SK-N-SH treated with all-trans-retinoic acid at 6 μM for 48 hours (cell line): ENCODE measurements around the gene MIPEP.

ENCODE experiments used
- ATAC-seq: fragments of 200-7000 bp; cut with Tn5 transposase; 3 replicates; pipeline ENCODE4 v1.9.1; 2020; ENCODE audit warnings: mild to moderate bottlenecking, moderate library complexity
- ARNTL ChIP-seq: fragments of 450-650 bp; formaldehyde crosslinking; IDR thresholded peaks from 2 replicates; pipeline ENCODE4 v1.5.0; 2020; ENCODE audit warnings: low read depth, mild to moderate bottlenecking, moderate library complexity, borderline replicate concordance
- BACH2 ChIP-seq: fragments of 250-450 bp; sonication (Bioruptor Pico); IDR thresholded peaks from 2 replicates; pipeline ENCODE4 v1.9.0; 2021; ENCODE audit warnings: mild to moderate bottlenecking, borderline replicate concordance
- CSDC2 ChIP-seq: fragments of 250-450 bp; sonication (Bioruptor Pico); IDR thresholded peaks from 2 replicates; pipeline ENCODE4 v1.5.0; 2020; ENCODE audit warnings: mild to moderate bottlenecking, moderate library complexity
- CSRNP3 ChIP-seq: fragments of 250-450 bp; sonication (Bioruptor Pico); IDR thresholded peaks from 2 replicates; pipeline ENCODE4 v1.5.1; 2021; ENCODE audit warnings: mild to moderate bottlenecking, moderate library complexity
- ESRRG ChIP-seq: fragments of 250-450 bp; sonication (Bioruptor Pico); IDR thresholded peaks from 2 replicates; pipeline ENCODE4 v1.6.1; 2021; ENCODE audit warnings: mild to moderate bottlenecking
- GLIS3 ChIP-seq: fragments of 250-450 bp; sonication (Bioruptor Pico); IDR thresholded peaks from 2 replicates; pipeline ENCODE4 v1.5.0; 2020; ENCODE audit warnings: mild to moderate bottlenecking, moderate library complexity
- ISL1 ChIP-seq: fragments of 250-450 bp; sonication (Bioruptor Pico); IDR thresholded peaks from 2 replicates; pipeline ENCODE4 v2.1.2; 2022; ENCODE audit warnings: mild to moderate bottlenecking, moderate library complexity
- OSR1 ChIP-seq: fragments of 250-450 bp; sonication (Bioruptor Pico); IDR thresholded peaks from 2 replicates; pipeline ENCODE4 v1.8.0; 2022; ENCODE audit warnings: moderate library complexity, mild to moderate bottlenecking, inconsistent platforms
- PATZ1 ChIP-seq: fragments of 250-450 bp; sonication (Bioruptor Pico); IDR thresholded peaks from 2 replicates; pipeline ENCODE4 v1.8.0; 2020; ENCODE audit warnings: mild to moderate bottlenecking, moderate library complexity, borderline replicate concordance
- POU6F1 ChIP-seq: fragments of 250-450 bp; sonication (Bioruptor Pico); IDR thresholded peaks from 2 replicates; pipeline ENCODE4 v1.8.0; 2021; ENCODE audit warnings: low read depth, mild to moderate bottlenecking, moderate library complexity, borderline replicate concordance
- PPARA ChIP-seq: fragments of 250-450 bp; sonication (Bioruptor Pico); IDR thresholded peaks from 2 replicates; pipeline ENCODE4 v1.5.0; 2020; ENCODE audit warnings: mild to moderate bottlenecking, borderline replicate concordance
- RARB ChIP-seq: fragments of 250-450 bp; sonication (Bioruptor Pico); IDR thresholded peaks from 2 replicates; pipeline ENCODE4 v1.8.0; 2021; ENCODE audit warnings: mild to moderate bottlenecking, moderate library complexity
- SNAI2 ChIP-seq: fragments of 250-450 bp; sonication (Bioruptor Pico); IDR thresholded peaks from 2 replicates; pipeline ENCODE4 v1.5.0; 2020; ENCODE audit warnings: mild to moderate bottlenecking, moderate library complexity
- TCF4 ChIP-seq: fragments of 250-450 bp; sonication (Bioruptor Pico); IDR thresholded peaks from 2 replicates; pipeline ENCODE4 v1.8.0; 2021; ENCODE audit warnings: mild to moderate bottlenecking, moderate library complexity, borderline replicate concordance
- TOX ChIP-seq: fragments of 250-450 bp; sonication (Bioruptor Pico); IDR thresholded peaks from 2 replicates; pipeline ENCODE4 v1.8.0; 2021; ENCODE audit warnings: mild to moderate bottlenecking, moderate library complexity, borderline replicate concordance
- ZC3H10 ChIP-seq: fragments of 250-450 bp; sonication (Bioruptor Pico); IDR thresholded peaks from 2 replicates; pipeline ENCODE4 v1.5.1; 2021; ENCODE audit warnings: mild to moderate bottlenecking, moderate library complexity
- ZFP3 ChIP-seq: fragments of 250-450 bp; sonication (Bioruptor Pico); IDR thresholded peaks from 2 replicates; pipeline ENCODE4 v1.5.0; 2020; ENCODE audit warnings: mild to moderate bottlenecking, moderate library complexity
- ZFP30 ChIP-seq: fragments of 450-650 bp; formaldehyde crosslinking; IDR thresholded peaks from 2 replicates; pipeline ENCODE4 v1.5.0; 2022; ENCODE audit warnings: mild to moderate bottlenecking, moderate library complexity
- ZNF565 ChIP-seq: fragments of 450-650 bp; formaldehyde crosslinking; conservative IDR thresholded peaks from 2 replicates; pipeline ENCODE4 v1.5.0; 2020; ENCODE audit warnings: low read depth, mild to moderate bottlenecking, moderate library complexity
- ZNF70 ChIP-seq: fragments of 450-650 bp; formaldehyde crosslinking; IDR thresholded peaks from 2 replicates; pipeline ENCODE4 v1.5.0; 2020; ENCODE audit warnings: mild to moderate bottlenecking, moderate library complexity
- TF ChIP-seq, protein P1 (sequence below): fragments of 250-450 bp; sonication (Bioruptor Pico); IDR thresholded peaks from 2 replicates; pipeline ENCODE4 v1.5.0; 2020; ENCODE audit warnings: mild to moderate bottlenecking, moderate library complexity
- TF ChIP-seq, protein P2 (sequence below): fragments of 250-450 bp; sonication (Bioruptor Pico); IDR thresholded peaks from 2 replicates; pipeline ENCODE4 v1.5.1; 2020; ENCODE audit warnings: low read depth, mild to moderate bottlenecking, moderate library complexity

MIPEP gene

GRCh38 chr13:23790577-23791170 is 98.5 kb downstream of the MIPEP start:
- TF ChIP-seq ZFP30 (CRISPR knock-in tag) = no peak
- TF ChIP-seq PATZ1 (CRISPR knock-in tag) = no peak
- TF ChIP-seq ESRRG (CRISPR knock-in tag) = no peak
- TF ChIP-seq GLIS3 (CRISPR knock-in tag) = no peak
- TF ChIP-seq CSDC2 (CRISPR knock-in tag) = no peak
- no peak for TF ChIP-seq BACH2 (CRISPR knock-in tag)
- TF ChIP-seq, protein P1, sequence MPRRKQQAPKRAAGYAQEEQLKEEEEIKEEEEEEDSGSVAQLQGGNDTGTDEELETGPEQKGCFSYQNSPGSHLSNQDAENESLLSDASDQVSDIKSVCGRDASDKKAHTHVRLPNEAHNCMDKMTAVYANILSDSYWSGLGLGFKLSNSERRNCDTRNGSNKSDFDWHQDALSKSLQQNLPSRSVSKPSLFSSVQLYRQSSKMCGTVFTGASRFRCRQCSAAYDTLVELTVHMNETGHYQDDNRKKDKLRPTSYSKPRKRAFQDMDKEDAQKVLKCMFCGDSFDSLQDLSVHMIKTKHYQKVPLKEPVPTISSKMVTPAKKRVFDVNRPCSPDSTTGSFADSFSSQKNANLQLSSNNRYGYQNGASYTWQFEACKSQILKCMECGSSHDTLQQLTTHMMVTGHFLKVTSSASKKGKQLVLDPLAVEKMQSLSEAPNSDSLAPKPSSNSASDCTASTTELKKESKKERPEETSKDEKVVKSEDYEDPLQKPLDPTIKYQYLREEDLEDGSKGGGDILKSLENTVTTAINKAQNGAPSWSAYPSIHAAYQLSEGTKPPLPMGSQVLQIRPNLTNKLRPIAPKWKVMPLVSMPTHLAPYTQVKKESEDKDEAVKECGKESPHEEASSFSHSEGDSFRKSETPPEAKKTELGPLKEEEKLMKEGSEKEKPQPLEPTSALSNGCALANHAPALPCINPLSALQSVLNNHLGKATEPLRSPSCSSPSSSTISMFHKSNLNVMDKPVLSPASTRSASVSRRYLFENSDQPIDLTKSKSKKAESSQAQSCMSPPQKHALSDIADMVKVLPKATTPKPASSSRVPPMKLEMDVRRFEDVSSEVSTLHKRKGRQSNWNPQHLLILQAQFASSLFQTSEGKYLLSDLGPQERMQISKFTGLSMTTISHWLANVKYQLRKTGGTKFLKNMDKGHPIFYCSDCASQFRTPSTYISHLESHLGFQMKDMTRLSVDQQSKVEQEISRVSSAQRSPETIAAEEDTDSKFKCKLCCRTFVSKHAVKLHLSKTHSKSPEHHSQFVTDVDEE (CRISPR knock-in tag) = no peak
- TF ChIP-seq ARNTL (CRISPR knock-in tag) = no peak
- no peak for TF ChIP-seq SNAI2 (CRISPR knock-in tag)
- TF ChIP-seq, protein P2, sequence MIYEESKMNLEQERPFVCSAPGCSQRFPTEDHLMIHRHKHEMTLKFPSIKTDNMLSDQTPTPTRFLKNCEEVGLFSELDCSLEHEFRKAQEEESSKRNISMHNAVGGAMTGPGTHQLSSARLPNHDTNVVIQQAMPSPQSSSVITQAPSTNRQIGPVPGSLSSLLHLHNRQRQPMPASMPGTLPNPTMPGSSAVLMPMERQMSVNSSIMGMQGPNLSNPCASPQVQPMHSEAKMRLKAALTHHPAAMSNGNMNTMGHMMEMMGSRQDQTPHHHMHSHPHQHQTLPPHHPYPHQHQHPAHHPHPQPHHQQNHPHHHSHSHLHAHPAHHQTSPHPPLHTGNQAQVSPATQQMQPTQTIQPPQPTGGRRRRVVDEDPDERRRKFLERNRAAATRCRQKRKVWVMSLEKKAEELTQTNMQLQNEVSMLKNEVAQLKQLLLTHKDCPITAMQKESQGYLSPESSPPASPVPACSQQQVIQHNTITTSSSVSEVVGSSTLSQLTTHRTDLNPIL = no peak
- no peak for TF ChIP-seq OSR1 (CRISPR knock-in tag)
- TF ChIP-seq ZNF565 (CRISPR knock-in tag) = no peak
- TF ChIP-seq CSRNP3 (CRISPR knock-in tag) = no peak
- TF ChIP-seq ZNF70 (CRISPR knock-in tag) = no peak
- no peak for TF ChIP-seq ISL1 (CRISPR knock-in tag)
- TF ChIP-seq ZFP3 (CRISPR knock-in tag) = no peak
- TF ChIP-seq RARB = no peak
- no peak for TF ChIP-seq TOX (CRISPR knock-in tag)
- no peak for TF ChIP-seq PPARA (CRISPR knock-in tag)
- peak; percentile 70 for ATAC-seq

- ATAC-seq = no peak
- TF ChIP-seq OSR1 (CRISPR knock-in tag) (no peak), ISL1 (CRISPR knock-in tag) (no peak), TOX (CRISPR knock-in tag) (no peak), POU6F1 (CRISPR knock-in tag) (no peak), ZFP30 (CRISPR knock-in tag) (no peak), ESRRG (CRISPR knock-in tag) (no peak), ZC3H10 (CRISPR knock-in tag) (no peak), ARNTL (CRISPR knock-in tag) (no peak), CSRNP3 (CRISPR knock-in tag) (no peak), SNAI2 (CRISPR knock-in tag) (no peak), TCF4 (CRISPR knock-in tag) (no peak), GLIS3 (CRISPR knock-in tag) (no peak), ZNF565 (CRISPR knock-in tag) (no peak), RARB (no peak)
- TF ChIP-seq, protein P2 = no peak
- TF ChIP-seq, protein P1 (CRISPR knock-in tag) = no peak
Measured at GRCh38 chr13:23789576-23790346, 99.4 kb downstream of the MIPEP start.
